ENCODE results near the gene ALOX12.

The ALOX12 gene

DNA sequence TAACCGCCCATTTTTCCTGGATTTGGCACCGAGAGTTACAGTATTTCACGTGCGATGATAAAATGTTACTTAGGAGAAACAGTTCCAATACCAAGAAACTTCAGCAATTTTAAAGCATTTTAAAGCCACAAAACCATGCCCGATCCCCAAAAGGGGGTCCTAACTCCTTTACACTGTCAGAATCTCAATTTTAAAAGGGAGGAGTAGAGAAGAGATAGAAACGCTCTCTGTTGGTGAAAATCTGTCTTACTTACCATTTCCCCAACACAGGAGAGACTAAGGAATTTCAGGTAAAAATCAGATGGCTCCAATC lies 16.0 kb downstream of the ALOX12 start:
- H3K27me3 ChIP-seq (ENCODE audit: insufficient read depth, poor library complexity, severe bottlenecking): no peaks in the 10 kb centered on the region
- DNase-seq (ENCODE audit: low spot score) (no peak), ATAC-seq (ENCODE audit: low read depth) (no peak)
- peak overlapping the region; percentile 67 for H3K4me3 ChIP-seq (ENCODE audit: severe bottlenecking)
- H3K4me1 ChIP-seq (ENCODE audit: insufficient read depth, poor library complexity, severe bottlenecking): peaks cover 3% of the 10 kb centered on the region
- peaks cover 6% of the 10 kb centered on the region; the same call in 1 of the 2 replicates for H3K36me3 ChIP-seq (ENCODE audit: low read depth)
- TF ChIP-seq, protein P1, sequence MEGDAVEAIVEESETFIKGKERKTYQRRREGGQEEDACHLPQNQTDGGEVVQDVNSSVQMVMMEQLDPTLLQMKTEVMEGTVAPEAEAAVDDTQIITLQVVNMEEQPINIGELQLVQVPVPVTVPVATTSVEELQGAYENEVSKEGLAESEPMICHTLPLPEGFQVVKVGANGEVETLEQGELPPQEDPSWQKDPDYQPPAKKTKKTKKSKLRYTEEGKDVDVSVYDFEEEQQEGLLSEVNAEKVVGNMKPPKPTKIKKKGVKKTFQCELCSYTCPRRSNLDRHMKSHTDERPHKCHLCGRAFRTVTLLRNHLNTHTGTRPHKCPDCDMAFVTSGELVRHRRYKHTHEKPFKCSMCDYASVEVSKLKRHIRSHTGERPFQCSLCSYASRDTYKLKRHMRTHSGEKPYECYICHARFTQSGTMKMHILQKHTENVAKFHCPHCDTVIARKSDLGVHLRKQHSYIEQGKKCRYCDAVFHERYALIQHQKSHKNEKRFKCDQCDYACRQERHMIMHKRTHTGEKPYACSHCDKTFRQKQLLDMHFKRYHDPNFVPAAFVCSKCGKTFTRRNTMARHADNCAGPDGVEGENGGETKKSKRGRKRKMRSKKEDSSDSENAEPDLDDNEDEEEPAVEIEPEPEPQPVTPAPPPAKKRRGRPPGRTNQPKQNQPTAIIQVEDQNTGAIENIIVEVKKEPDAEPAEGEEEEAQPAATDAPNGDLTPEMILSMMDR (IDR thresholded peaks at IDR 0.05; ENCODE audit: poor library complexity, severe bottlenecking): no peak
- H3K27ac ChIP-seq (ENCODE audit: poor library complexity, severe bottlenecking): peak overlapping the region; percentile 79
- H3K9me3 ChIP-seq (ENCODE audit: severe bottlenecking): no peaks in the 10 kb centered on the region

DNA sequence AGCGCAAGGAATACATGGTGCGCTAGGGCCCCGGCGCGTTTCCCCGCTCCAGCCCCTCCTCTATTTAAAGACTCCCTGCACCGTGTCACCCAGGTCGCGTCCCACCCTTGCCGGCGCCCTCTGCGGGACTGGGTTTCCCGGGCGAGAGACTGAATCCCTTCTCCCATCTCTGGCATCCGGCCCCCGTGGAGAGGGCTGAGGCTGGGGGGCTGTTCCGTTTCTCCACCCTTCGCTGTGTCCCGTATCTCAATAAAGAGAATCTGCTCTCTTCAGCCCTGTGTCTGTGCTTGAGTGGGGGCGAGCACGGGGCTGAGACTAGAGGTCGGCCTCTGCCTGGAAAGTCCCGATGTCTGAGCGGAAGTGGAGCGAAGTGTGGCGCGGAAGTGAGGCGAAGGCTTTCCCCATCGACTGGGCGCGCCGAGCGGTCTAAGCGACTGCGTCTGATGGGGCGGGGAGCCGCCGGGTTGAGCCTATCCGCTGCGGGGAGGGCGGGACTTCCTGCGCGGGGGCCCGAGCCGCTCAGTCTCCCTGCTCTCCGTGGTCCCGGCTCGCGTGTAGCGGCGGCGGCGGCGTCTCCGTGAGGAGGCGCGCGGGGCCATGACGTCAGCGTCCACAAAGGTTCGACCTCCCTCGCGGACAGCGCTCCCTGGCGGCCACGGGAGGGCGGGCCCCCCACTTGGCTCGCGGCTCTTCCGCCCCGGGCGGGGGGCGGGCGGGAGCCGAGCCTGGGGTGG lies 18.6 kb downstream of the ALOX12 start:
- ATAC-seq (ENCODE audit: low read depth): peak; percentile 91
- Histone ChIP-seq H3K27me3 (ENCODE audit: insufficient read depth, poor library complexity, severe bottlenecking) (no peaks in the 10 kb centered on the region), H3K27ac (ENCODE audit: poor library complexity, severe bottlenecking) (peak overlapping the region; percentile 79), H3K36me3 (ENCODE audit: low read depth) (peaks cover 6% of the 10 kb centered on the region; the same call in 1 of the 2 replicates), H3K4me3 (ENCODE audit: severe bottlenecking) (peak overlapping the region; percentile 67), H3K4me1 (ENCODE audit: insufficient read depth, poor library complexity, severe bottlenecking) (peaks cover 3% of the 10 kb centered on the region), H3K9me3 (ENCODE audit: severe bottlenecking) (no peaks in the 10 kb centered on the region)
- TF ChIP-seq, protein P1 (IDR thresholded peaks at IDR 0.05; ENCODE audit: poor library complexity, severe bottlenecking): peak; percentile 83
- peak; percentile 97 for DNase-seq (ENCODE audit: low spot score)

DNA sequence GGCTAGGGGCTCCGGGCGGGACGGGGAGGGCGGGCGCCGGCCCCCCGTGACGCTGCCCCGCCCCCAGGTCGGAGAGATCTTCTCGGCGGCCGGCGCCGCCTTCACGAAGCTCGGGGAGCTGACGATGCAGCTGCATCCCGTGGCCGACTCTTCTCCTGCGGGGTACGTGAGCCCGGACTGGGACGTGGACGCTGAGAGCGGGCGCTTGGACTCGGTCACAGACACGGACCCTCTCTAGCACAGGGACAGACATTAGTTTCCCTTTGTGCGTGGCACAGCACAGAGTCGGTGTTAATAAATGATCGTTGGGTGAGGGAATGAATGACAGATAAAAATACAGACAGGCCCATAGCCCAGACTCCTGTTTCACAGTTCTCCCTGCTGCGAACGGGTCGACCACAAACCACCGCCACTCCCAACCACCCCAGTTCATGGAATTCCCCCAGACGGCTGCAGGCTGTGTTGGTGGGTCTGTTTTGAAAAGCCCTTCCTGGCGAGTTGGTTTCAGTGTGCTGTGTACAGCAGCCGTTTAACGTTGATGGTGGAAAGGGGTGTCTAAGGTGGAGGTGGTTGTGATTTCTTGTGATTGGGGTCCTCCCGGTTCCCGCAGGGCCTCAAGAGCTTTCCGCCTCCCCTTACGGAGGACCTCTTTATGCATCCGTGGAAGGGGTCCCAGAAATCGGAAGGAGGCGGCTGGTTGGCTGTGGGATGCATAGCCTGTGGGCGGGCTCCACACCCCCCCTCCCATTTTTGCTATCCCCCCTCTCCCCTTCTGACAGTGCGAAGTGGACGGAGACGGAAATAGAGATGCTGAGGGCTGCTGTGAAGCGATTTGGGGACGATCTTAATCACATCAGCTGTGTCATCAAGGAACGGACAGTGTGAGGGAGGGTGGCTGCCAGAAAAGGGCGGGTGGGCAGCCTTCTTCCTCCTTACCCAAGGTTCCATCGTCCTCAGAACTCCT lies 19.4 kb downstream of the ALOX12 start:
- DNase-seq (ENCODE audit: low spot score): no peak
- no peak; the same call in 2 of the 3 replicates for ATAC-seq (ENCODE audit: low read depth)
- Histone ChIP-seq H3K27me3 (ENCODE audit: insufficient read depth, poor library complexity, severe bottlenecking) (no peaks in the 10 kb centered on the region), H3K9me3 (ENCODE audit: severe bottlenecking) (no peaks in the 10 kb centered on the region), H3K27ac (ENCODE audit: poor library complexity, severe bottlenecking) (peak overlapping the region; percentile 79), H3K4me3 (ENCODE audit: severe bottlenecking) (peak overlapping the region; percentile 67), H3K36me3 (ENCODE audit: low read depth) (peaks cover 6% of the 10 kb centered on the region; the same call in 1 of the 2 replicates), H3K4me1 (ENCODE audit: insufficient read depth, poor library complexity, severe bottlenecking) (peaks cover 3% of the 10 kb centered on the region)
- TF ChIP-seq, protein P1 (IDR thresholded peaks at IDR 0.05; ENCODE audit: poor library complexity, severe bottlenecking): peak; percentile 43

DNA sequence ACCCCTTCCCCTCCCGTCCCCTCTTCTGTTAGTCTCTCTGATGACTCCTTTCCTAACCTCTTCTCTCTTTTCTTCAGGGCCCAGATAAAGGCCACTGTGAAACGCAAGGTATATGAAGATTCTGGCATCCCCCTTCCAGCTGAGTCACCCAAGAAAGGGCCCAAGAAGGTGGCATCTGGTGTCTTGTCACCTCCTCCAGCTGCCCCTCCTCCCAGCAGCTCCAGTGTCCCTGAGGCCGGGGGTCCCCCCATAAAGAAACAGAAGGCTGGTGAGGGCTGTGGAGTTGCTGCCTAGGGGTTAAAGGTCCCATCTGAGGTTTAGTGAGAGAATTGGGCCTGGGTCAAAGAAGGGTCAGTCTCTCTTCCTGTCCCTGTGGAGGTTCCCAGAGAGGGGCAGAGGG lies 20.6 kb downstream of the ALOX12 start:
- no peak for DNase-seq (ENCODE audit: low spot score)
- TF ChIP-seq, protein P1 (IDR thresholded peaks at IDR 0.05; ENCODE audit: poor library complexity, severe bottlenecking): no peak
- no peak for ATAC-seq (ENCODE audit: low read depth)
- H3K4me1 ChIP-seq (ENCODE audit: insufficient read depth, poor library complexity, severe bottlenecking): no peaks in the 10 kb centered on the region
- H3K9me3 ChIP-seq (ENCODE audit: severe bottlenecking): no peaks in the 10 kb centered on the region
- no peak overlapping the region for H3K27ac ChIP-seq (ENCODE audit: poor library complexity, severe bottlenecking)
- H3K4me3 ChIP-seq (ENCODE audit: severe bottlenecking): no peak overlapping the region
- no peaks in the 10 kb centered on the region for H3K27me3 ChIP-seq (ENCODE audit: insufficient read depth, poor library complexity, severe bottlenecking)
- peaks cover 6% of the 10 kb centered on the region; the same call in 1 of the 2 replicates for H3K36me3 ChIP-seq (ENCODE audit: low read depth)

All from RWPE2 (cell line).